Aorta (tissue), 5 donors: ENCODE measurements around the gene TMEM145. TPM values are rescaled to one million over a fixed set of nuclear protein-coding genes. Genes with fewer than 3 reads are reported as not detected.
"Not testable (repeated sequence)": the region's sequence is repeated elsewhere in the genome, so short reads cannot be mapped to it uniquely, and the experiment has no call there.

Source experiments
- ATAC-seq: fragments of 200-7000 bp; cut with Tn5 transposase; one replicate; pipeline ENCODE4 v1.9.1; 2022; ENCODE audit warnings: moderate library complexity; ENCODE audit not compliant: low FRiP score
- DNase-seq, 2 donors: peaks; one replicate each; pipeline ENCODE4 v3.0.0-alpha.2; 2020
- H3K27ac ChIP-seq, 2 donors: one replicate each; pipeline ENCODE4 v1.5.1; 2013; ENCODE audit warnings: low read length in 2 of 2, mild to moderate bottlenecking in 2 of 2, moderate library complexity in 2 of 2, control low read depth in 1 of 2, inconsistent platforms in 1 of 2, low read depth in 1 of 2
- H3K27me3 ChIP-seq, 2 donors: one replicate each; pipeline ENCODE4 v1.6.1; 2013; ENCODE audit warnings: control low read depth in 1 of 2, low read length in 1 of 2, mild to moderate bottlenecking in 1 of 2, moderate library complexity in 1 of 2; ENCODE audit not compliant: insufficient read depth in 2 of 2, control insufficient read depth in 1 of 2
- H3K36me3 ChIP-seq, 2 donors: one replicate each; pipeline ENCODE4 v1.6.1; 2013; ENCODE audit warnings: control low read depth in 1 of 2, low read length in 1 of 2, mild to moderate bottlenecking in 1 of 2; ENCODE audit not compliant: insufficient read depth in 2 of 2, control insufficient read depth in 1 of 2
- H3K4me1 ChIP-seq, 2 donors: one replicate each; pipeline ENCODE4 v1.6.1; 2013; ENCODE audit warnings: low read length in 2 of 2, control low read depth in 1 of 2, mild to moderate bottlenecking in 1 of 2, moderate library complexity in 1 of 2; ENCODE audit not compliant: insufficient read depth in 2 of 2, control insufficient read depth in 1 of 2
- H3K4me3 ChIP-seq, 2 donors: one replicate each; pipeline ENCODE4 v1.5.1; 2013; ENCODE audit warnings: low read length in 2 of 2, control low read depth in 1 of 2, mild to moderate bottlenecking in 1 of 2
- H3K9me3 ChIP-seq: one replicate; pipeline ENCODE4 v1.6.1; 2013; ENCODE audit warnings: mild to moderate bottlenecking, low read length; ENCODE audit not compliant: control insufficient read depth
- WGBS, 2 donors: extraction: QIAGEN DNeasy Blood & Tissue Kit; methylation state at CpG; one replicate each; pipeline ENCODE4 v1.1.7; 2013; 5-methylcytosine and 5-hydroxymethylcytosine counted together
- intact Hi-C, 2 donors: fragments of 100-400 bp; cut with DNase I; formaldehyde crosslinking; loops; one replicate each; pipeline versions ENCODE4 v1.14.2 to v1.15.0; 2022
- long read RNA-seq, 2 donors: library from polyadenylated mRNA; unstranded; transcript quantifications; one replicate each; pipeline ENCODE4 v2.0.0, GENCODE V29; 2020 to 2021
- polyA plus RNA-seq, 2 donors: library from polyadenylated mRNA; stranded (reverse); fragments of 200-250 nt; gene quantifications; one replicate each; pipeline ENCODE4 v1.2.3, GENCODE V29; 2013
- total RNA-seq, 2 donors: library from RNA; stranded (reverse); fragmentation: NEBNext Ultra II Directional; extraction: Animal tissue kit (Norgen Biotek cat#: 25700); gene quantifications; one replicate each; pipeline ENCODE4 v1.2.1, GENCODE V29; 2021
- donor health status: healthy with polysubstance abuse.
- donor health status: Bipolar disorder and iron deficiency.
- donor health status: DM: no; HTN: no; CAD: no.
- donor health status: DM: no; HTN: no; CAD: no.
- donor health status: DM: yes; HTN: yes; CAD: no.

The TMEM145 gene
- total RNA-seq, result not detected
- polyA plus RNA-seq, result not detected
- long read RNA-seq, donor 1, result 0 reads
- long read RNA-seq, donor 2, result 0 reads

DNA sequence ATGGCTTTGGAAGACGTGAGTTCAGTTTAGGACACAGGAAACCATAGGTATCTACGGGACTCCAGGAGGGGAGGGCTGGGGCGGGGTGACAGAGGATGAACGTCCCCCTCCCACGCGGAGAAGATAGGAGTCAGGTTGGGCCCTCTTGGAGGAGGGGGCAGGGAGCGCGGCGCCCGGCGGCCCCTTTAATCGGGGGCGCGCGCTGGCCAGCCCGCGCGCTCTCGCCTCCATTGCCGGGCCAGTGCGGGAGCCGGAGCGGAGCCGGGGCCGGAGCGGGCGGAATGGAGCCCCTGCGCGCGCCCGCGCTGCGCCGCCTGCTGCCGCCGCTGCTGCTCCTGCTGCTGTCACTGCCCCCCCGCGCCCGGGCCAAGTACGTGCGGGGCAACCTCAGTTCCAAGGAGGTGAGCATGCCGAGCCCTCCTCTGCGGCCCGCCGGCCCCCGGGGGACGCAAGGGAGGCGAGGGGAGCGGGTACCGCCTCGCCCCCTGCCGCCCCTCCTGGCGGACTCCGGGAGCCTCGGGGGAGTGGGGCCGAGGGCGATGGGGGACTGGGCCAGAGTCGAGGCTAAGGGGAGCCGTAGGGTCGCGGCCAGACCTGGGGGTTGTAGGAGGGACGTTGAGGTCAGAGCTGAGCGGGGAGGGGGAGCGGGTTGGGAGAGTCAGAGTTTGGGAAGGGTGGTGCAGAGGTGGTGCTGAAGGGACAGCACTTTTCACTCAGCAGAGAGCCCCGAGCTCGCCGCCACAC is at the start of gene TMEM145:
TMEM145 (plus strand) TSS at position 214 of the 744 bp plus-strand sequence; CDS start at position 282, 68 bp downstream.
- Histone ChIP-seq H3K27me3 (no peaks in the 10 kb centered on the region), H3K36me3 (no peaks in the 10 kb centered on the region), H3K4me1 (no peaks in the 10 kb centered on the region), H3K4me3 (no peak within 1 kb of the TSS), H3K27ac (no peak within 1 kb of the TSS), H3K9me3 (no peaks in the 10 kb centered on the region)
- intact Hi-C loops, result no loop called here
- ATAC-seq (peak; percentile 33), DNase-seq (no peak)
- WGBS, 2 donors, result 1% methylated on average over 52 to 67 of the region's 67 CpGs

GRCh38 chr19:42266105-42266504 is 47.0 kb upstream of the TMEM145 start:
- WGBS, 2 donors, result 88 to 94% methylated on average over 4 of the region's 4 CpGs
- H3K27ac ChIP-seq, H3K4me3 ChIP-seq, intact Hi-C loops, DNase-seq, H3K27me3 ChIP-seq, H3K9me3 ChIP-seq, H3K36me3 ChIP-seq, H3K4me1 ChIP-seq, ATAC-seq: not testable (repeated sequence)

DNA sequence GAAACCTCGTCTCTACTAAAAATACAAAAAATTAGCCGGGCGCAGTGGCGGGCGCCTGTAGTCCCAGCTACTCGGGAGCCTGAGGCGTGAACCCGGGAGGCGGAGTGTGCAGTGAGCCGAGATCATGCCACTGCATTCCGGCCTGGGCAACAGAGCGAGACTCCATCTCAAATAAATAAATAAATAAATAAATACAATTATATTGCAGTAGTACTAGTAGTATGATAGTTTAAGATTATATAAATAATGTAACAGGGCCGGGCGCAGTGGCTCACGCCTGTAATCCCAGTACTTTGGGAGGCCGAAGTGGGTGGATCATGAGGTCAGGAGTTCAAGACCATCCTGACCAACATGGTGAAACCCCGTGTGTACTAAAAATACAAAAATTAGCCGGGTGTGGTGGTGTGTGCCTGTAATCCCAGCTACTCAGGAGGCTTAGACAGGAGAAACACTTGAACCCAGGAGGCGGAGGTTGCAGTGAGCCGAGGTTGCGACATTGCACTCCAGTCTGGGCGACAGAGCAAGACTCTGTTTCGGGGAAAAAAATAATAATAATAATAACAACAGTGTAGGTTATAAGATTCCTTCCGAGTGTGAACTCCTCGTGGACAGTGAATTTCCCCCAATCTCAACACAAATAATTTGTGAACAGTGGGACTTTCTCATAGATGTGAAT is 46.0 kb upstream of the TMEM145 start:
- H3K27me3 ChIP-seq, H3K9me3 ChIP-seq, H3K4me1 ChIP-seq, H3K27ac ChIP-seq, H3K36me3 ChIP-seq, ATAC-seq, DNase-seq, H3K4me3 ChIP-seq, intact Hi-C loops: not testable (repeated sequence)
- 92% methylated on average over 22 to 25 of the region's 25 CpGs for WGBS, 2 donors

DNA sequence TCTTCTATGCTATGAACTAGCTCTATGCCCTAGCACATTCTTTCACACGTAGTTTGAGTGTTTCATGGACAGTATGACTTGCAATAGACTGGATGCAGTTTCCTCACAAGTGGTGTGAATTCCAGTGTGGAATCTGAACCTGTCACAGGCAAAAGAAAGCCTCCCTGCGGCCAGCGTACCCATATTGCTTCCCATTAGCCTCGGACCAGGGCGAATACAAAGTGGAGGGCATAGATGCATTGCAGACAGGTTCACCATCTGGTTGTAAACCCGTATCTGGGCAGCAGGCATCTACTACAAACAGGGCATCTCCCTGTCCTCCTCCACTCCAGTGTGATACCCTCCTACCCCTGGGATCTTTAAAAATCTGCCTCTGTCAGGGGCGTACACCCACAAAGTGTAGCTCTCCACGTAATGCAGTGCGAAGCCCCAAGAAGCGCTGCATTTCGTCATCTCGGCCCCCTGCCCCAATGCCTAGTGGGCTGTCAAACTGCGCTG is 45.4 kb upstream of the TMEM145 start:
- ATAC-seq (no peak), DNase-seq (no peak)
- WGBS, 2 donors, result 3 to 6% methylated on average over 13 of the region's 13 CpGs
- Histone ChIP-seq H3K4me1 (peaks cover 0 to 1% of the 10 kb centered on the region in 2 donors), H3K4me3 (no peak overlapping the region), H3K27me3 (no peaks in the 10 kb centered on the region), H3K27ac (peak overlapping the region in 1 of 2 donors; percentile 80), H3K9me3 (no peaks in the 10 kb centered on the region), H3K36me3 (peaks cover 0 to 2% of the 10 kb centered on the region in 2 donors)
- intact Hi-C loops, result loop anchor here in 1 of 2 donors (1.0 to 2.0 kb wide), 2 partner anchors 13 to 24 kb away; partner anchors contain the start of gene ERF

DNA sequence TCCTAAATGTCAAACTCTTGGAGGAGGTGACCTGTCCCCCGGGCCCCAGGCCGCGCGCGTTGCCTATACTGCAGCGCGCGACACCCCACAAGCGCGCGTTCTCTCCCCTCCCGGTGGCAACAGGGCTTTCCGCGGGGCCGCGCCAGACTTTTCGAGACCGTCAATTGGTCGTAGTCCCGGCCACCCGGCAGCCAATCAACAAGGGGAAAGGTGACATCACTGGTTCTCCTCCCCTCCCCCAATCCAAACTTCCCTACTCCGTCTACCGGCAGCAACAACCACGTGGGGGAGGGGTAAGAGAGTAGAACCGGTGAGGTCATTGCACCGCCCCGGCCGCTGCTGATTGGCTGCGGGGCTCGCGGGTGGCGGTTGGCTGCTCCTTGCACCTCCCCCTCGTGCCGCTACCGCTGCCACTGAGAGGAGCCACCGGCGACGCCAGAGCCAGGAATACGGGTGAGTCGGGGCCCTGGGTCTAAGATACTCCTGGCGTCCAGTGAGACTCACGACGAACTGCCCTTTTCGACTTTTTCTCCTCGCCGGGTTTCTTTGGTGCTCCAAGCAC is 44.9 kb upstream of the TMEM145 start:
- Histone ChIP-seq H3K9me3 (no peaks in the 10 kb centered on the region), H3K4me1 (peaks cover 0 to 1% of the 10 kb centered on the region in 2 donors), H3K27ac (peak overlapping the region; percentile 58 to 97), H3K27me3 (no peaks in the 10 kb centered on the region), H3K4me3 (peak overlapping the region in 1 of 2 donors; percentile 69), H3K36me3 (peaks cover 0 to 2% of the 10 kb centered on the region in 2 donors)
- intact Hi-C loops, result loop anchor here in 1 of 2 donors (1.0 to 2.0 kb wide), 2 partner anchors 13 to 25 kb away; partner anchors contain the start of gene ERF
- ATAC-seq (peak; percentile 94), DNase-seq (peak; percentile 98 to 99)
- WGBS, 2 donors, result 0% methylated on average over 43 to 46 of the region's 46 CpGs

GRCh38 chr19:42268704-42269477 is 44.2 kb upstream of the TMEM145 start, which contains the start of gene CIC:
Gene CIC, plus strand, starts transcription at chr19:42269252. Its CDS starts 2,532 bp downstream, at chr19:42271784.
- intact Hi-C loops, result loop anchor here in 1 of 2 donors (1.0 to 2.0 kb wide), 2 partner anchors 14 to 26 kb away; partner anchors contain the start of gene ERF
- DNase-seq (peak; percentile 99 to 100), ATAC-seq (peak; percentile 95)
- Histone ChIP-seq H3K9me3 (no peaks in the 10 kb centered on the region), H3K36me3 (peaks cover 0 to 4% of the 10 kb centered on the region in 2 donors), H3K27me3 (no peaks in the 10 kb centered on the region), H3K27ac (peak within 1 kb of the TSS; percentile 73 to 97), H3K4me1 (peaks cover 0 to 1% of the 10 kb centered on the region in 2 donors), H3K4me3 (peak within 1 kb of the TSS; percentile 50 to 76)
- WGBS, 2 donors, result 1 to 2% methylated on average over 52 of the region's 52 CpGs

- Histone ChIP-seq H3K27ac (peak overlapping the region; percentile 73 to 92), H3K27me3 (no peaks in the 10 kb centered on the region), H3K9me3 (no peaks in the 10 kb centered on the region), H3K4me3 (peak overlapping the region; percentile 50 to 76), H3K36me3 (peaks cover 0 to 7% of the 10 kb centered on the region in 2 donors), H3K4me1 (peaks cover 0 to 1% of the 10 kb centered on the region in 2 donors)
- intact Hi-C loops, result loop anchor here in 1 of 2 donors (2.0 kb wide), 1 partner anchor 15 kb away; the partner anchor contains the start of gene ERF
- 13 to 18% methylated on average over 10 of the region's 10 CpGs for WGBS, 2 donors
- ATAC-seq (no peak), DNase-seq (peak in 1 of 2 donors; percentile 61)
Observed at GRCh38 chr19:42269478-42270345, 43.4 kb upstream of the TMEM145 start.
